Keratinocyte (primary cell): ENCODE measurements around the gene GATA3. TPM values are rescaled to one million over a fixed set of nuclear protein-coding genes. Genes with fewer than 3 reads are reported as not detected.
A peak's percentile ranks its signal among the peaks of the same experiment; 100 is the strongest.

ENCODE experiments used
- DNase-seq: peaks from one replicate; pipeline ENCODE4 v3.0.0-alpha.2; 2011; ENCODE audit warnings: low read depth, missing footprints, low spot score
- FAIRE-seq: peaks from 2 replicates; lab custom pipeline; 2011; peaks lifted over from hg19 to GRCh38; lab: Jason Lieb, UNC
- H2AFZ ChIP-seq: 2 replicates; pipeline ENCODE4 v1.6.0; 2012; ENCODE audit warnings: low read length, control low read depth, inconsistent platforms; ENCODE audit not compliant: control insufficient read depth
- H3K27ac ChIP-seq: 2 replicates; pipeline ENCODE4 v1.5.1; 2011; ENCODE audit warnings: low read length; ENCODE audit not compliant: control insufficient read depth, insufficient read depth
- H3K27me3 ChIP-seq: 3 replicates; pipeline ENCODE4 v1.6.0; 2011; ENCODE audit warnings: low read length; ENCODE audit not compliant: control insufficient read depth, insufficient read depth; ENCODE audit errors: extremely low read depth
- H3K36me3 ChIP-seq, 2 experiments: 2 replicates in 1 of 2; 3 replicates in 1 of 2; pipeline ENCODE4 v1.5.1; 2011; ENCODE audit warnings: low read length in 2 of 2, mild to moderate bottlenecking in 1 of 2; ENCODE audit not compliant: control insufficient read depth in 2 of 2, insufficient read depth in 2 of 2; ENCODE audit errors: extremely low read depth in 1 of 2
- H3K4me1 ChIP-seq: 3 replicates; pipeline ENCODE4 v1.5.1; 2011; ENCODE audit warnings: low read length; ENCODE audit not compliant: control insufficient read depth, insufficient read depth; ENCODE audit errors: extremely low read depth
- H3K4me2 ChIP-seq: 3 replicates; pipeline ENCODE4 v1.6.0; 2011; ENCODE audit warnings: low read depth, low read length; ENCODE audit not compliant: control insufficient read depth, insufficient read depth; ENCODE audit errors: extremely low read depth
- H3K4me3 ChIP-seq, 3 experiments: fragments of 200-600 bp in 1 of 3; sonication (generic) in 1 of 3; 2 replicates in 2 of 3; 3 replicates in 1 of 3; pipeline ENCODE4 v1.5.1; 2011 to 2016; ENCODE audit warnings: low read length in 3 of 3, mild to moderate bottlenecking in 3 of 3, control low read depth in 2 of 3, inconsistent platforms in 1 of 3, low read depth in 1 of 3, mixed read lengths in 1 of 3, mixed run types in 1 of 3, moderate library complexity in 1 of 3; ENCODE audit not compliant: control insufficient read depth in 2 of 3, insufficient read depth in 2 of 3; ENCODE audit errors: extremely low read depth in 1 of 3
- H3K79me2 ChIP-seq: 2 replicates; pipeline ENCODE4 v1.6.0; 2012; ENCODE audit warnings: low read length; ENCODE audit not compliant: control insufficient read depth, insufficient read depth
- H3K9ac ChIP-seq: 3 replicates; pipeline ENCODE4 v1.6.0; 2011; ENCODE audit warnings: low read length; ENCODE audit not compliant: control insufficient read depth, insufficient read depth; ENCODE audit errors: extremely low read depth
- H3K9me1 ChIP-seq: 3 replicates; pipeline ENCODE4 v1.6.0; 2011; ENCODE audit warnings: low read length; ENCODE audit not compliant: control insufficient read depth, insufficient read depth; ENCODE audit errors: extremely low read depth
- H3K9me3 ChIP-seq: 2 replicates; pipeline ENCODE4 v1.5.1; 2012; ENCODE audit warnings: low read depth, low read length; ENCODE audit not compliant: control insufficient read depth
- H4K20me1 ChIP-seq: 3 replicates; pipeline ENCODE4 v1.6.0; 2011; ENCODE audit warnings: low read length; ENCODE audit not compliant: control insufficient read depth, insufficient read depth; ENCODE audit errors: extremely low read depth
- EZH2 ChIP-seq: IDR thresholded peaks from one replicate; pipeline ENCODE4 v1.6.1; 2012; ENCODE audit warnings: inconsistent platforms, mild to moderate bottlenecking, low read length, moderate library complexity
- dilution Hi-C: fragments of 300-500 bp; cut with MboI; formaldehyde crosslinking; loops from one replicate; pipeline ENCODE4 v1.7.0; 2020; ENCODE audit warnings: low sequenced_read_pairs; ENCODE audit not compliant: extremely low pct_ligation_motif_present
- polyA plus RNA-seq, 5 experiments: library from polyadenylated mRNA; depleted of rRNA in 3 of 5; stranded (reverse) in 3 of 5; stranded (forward) in 1 of 5; unstranded in 1 of 5; fragments of >200 nt; gene quantifications; 1 replicate in 1 of 5; 2 replicates in 3 of 5; 3 replicates in 1 of 5; pipeline versions ENCODE4 v1.2.1 to v1.2.3, GENCODE V29; 2011 to 2012; ENCODE audit warnings: missing spikeins in 2 of 5, low read depth in 1 of 5, low replicate concordance in 1 of 5
- TF ChIP-seq, protein P1 (sequence below), 3 experiments: IDR thresholded peaks in 1 of 3; conservative IDR thresholded peaks in 1 of 3; optimal IDR thresholded peaks in 1 of 3; 2 replicates in 2 of 3; 3 replicates in 1 of 3; pipeline versions ENCODE3 to v1.5.1; 2011; ENCODE audit warnings: low read length in 3 of 3, mild to moderate bottlenecking in 3 of 3, moderate library complexity in 2 of 3, control low read depth in 1 of 3, inconsistent platforms in 1 of 3; ENCODE audit not compliant: insufficient read depth in 2 of 3; ENCODE audit errors: extremely low read depth in 1 of 3

Gene GATA3
- polyA plus RNA-seq, 1 donor (not counting 4 experiments of a cell fraction or from before 2014, with no cell fraction given): 4.0 TPM

DNA sequence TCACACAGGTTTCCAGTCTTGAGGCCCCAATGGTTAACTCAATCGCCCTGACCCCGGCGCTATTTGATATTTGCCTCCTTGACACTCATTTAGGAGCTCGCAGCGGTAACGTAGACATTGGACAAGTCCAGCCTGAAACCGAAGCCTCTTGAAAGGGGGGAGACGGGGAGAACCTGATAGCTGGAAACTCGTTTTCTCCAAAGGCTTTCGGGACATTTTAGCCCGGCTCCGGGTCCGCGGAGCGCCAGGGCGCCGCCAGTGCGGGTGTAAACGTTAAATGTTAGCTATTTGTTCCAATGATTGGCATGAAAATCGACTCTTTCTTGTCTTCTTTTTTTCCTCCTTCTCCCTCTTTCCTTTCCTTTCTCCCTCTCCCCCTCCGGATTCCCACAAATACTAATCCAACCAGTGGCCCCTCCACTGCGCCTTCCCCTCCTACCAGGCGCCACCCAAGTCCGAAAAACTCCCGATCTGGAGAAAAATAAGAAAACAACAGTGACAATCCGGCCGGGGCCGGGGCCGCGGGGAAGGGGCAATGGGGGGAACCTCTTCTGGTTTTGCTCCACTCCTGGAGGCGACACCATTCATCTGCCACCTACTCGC, 17.2 kb upstream of the GATA3 start:
- H3K36me3 ChIP-seq: no peaks in the 10 kb centered on the region
- no peak overlapping the region for H3K4me3 ChIP-seq
- no peaks in the 10 kb centered on the region for H4K20me1 ChIP-seq
- no peak overlapping the region for H2AFZ ChIP-seq
- peaks cover 86% of the 10 kb centered on the region for H3K27me3 ChIP-seq
- H3K79me2 ChIP-seq: no peaks in the 10 kb centered on the region
- peak; percentile 89 for TF ChIP-seq EZH2
- TF ChIP-seq, protein P1, sequence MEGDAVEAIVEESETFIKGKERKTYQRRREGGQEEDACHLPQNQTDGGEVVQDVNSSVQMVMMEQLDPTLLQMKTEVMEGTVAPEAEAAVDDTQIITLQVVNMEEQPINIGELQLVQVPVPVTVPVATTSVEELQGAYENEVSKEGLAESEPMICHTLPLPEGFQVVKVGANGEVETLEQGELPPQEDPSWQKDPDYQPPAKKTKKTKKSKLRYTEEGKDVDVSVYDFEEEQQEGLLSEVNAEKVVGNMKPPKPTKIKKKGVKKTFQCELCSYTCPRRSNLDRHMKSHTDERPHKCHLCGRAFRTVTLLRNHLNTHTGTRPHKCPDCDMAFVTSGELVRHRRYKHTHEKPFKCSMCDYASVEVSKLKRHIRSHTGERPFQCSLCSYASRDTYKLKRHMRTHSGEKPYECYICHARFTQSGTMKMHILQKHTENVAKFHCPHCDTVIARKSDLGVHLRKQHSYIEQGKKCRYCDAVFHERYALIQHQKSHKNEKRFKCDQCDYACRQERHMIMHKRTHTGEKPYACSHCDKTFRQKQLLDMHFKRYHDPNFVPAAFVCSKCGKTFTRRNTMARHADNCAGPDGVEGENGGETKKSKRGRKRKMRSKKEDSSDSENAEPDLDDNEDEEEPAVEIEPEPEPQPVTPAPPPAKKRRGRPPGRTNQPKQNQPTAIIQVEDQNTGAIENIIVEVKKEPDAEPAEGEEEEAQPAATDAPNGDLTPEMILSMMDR (optimal IDR thresholded peaks at IDR 0.05 in 1 of 3, IDR thresholded peaks at IDR 0.05 in 1 of 3, conservative IDR thresholded peaks at IDR 0.05 in 1 of 3; ENCODE audit: extremely low read depth in 1 of 3, insufficient read depth in 2 of 3, low read length in 3 of 3): no peak
- H3K9me1 ChIP-seq: no peaks in the 10 kb centered on the region
- H3K4me2 ChIP-seq: peak overlapping the region; percentile 40
- dilution Hi-C loops: no loop called here
- H3K27ac ChIP-seq: no peak overlapping the region
- FAIRE-seq: no peak
- no peak overlapping the region for H3K9ac ChIP-seq
- H3K4me1 ChIP-seq: peaks cover 8% of the 10 kb centered on the region
- no peaks in the 10 kb centered on the region for H3K9me3 ChIP-seq
- no peak for DNase-seq

DNA sequence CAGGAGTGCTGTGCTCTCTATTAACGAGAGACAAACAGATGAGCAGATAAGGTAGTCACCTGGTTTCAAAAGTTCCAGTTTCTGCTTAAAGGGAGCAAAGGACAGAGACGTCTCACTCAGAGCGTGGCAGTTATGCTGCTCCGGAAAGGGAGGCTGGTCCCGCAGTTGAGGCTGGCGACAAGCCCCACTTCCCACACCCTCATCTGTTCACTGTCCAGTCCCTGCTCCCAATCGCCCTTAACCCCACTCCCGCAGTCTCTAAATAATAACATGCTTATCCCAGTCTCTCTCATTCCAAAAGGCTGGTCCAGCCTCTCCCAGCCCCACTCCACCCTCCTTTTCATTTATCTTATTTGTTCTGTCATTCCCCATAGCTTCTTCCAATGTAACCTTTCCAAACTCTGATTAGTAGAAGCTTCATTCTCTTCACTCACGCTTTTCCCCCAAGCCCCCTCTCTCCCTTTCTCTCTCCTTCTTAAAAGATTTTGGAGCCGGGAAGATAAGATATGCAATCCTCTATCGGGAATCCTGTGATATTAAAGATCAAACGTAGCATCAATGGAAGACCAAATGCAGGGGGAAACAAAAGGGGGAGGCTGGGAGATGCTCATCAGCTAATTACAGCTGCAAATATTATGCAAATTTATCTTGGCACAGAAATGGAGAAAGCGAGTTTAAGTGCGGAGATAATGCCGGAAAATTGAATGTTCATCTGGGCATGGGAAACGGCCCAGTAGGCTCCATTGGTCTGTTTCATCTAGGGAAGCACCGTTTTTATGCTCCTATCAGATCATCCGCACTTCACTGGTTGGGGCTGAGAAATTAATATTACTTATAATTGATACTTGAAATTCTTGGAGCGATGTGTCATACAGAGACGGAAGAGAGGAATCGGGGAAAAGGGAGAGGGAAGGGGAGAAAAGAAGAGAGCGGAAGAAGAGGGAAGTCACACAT, 16.3 kb upstream of the GATA3 start:
- no peak for FAIRE-seq
- peak; percentile 62 for TF ChIP-seq EZH2
- TF ChIP-seq, protein P1 (optimal IDR thresholded peaks at IDR 0.05 in 1 of 3, IDR thresholded peaks at IDR 0.05 in 1 of 3, conservative IDR thresholded peaks at IDR 0.05 in 1 of 3; ENCODE audit: extremely low read depth in 1 of 3, insufficient read depth in 2 of 3, low read length in 3 of 3): no peak
- Histone ChIP-seq H2AFZ (no peak overlapping the region), H3K79me2 (no peaks in the 10 kb centered on the region), H3K27me3 (peaks cover 94% of the 10 kb centered on the region), H3K4me2 (no peak overlapping the region), H3K9ac (no peak overlapping the region), H3K9me3 (no peaks in the 10 kb centered on the region), H3K36me3 (no peaks in the 10 kb centered on the region), H4K20me1 (no peaks in the 10 kb centered on the region), H3K4me3 (no peak overlapping the region), H3K4me1 (peaks cover 8% of the 10 kb centered on the region), H3K9me1 (no peaks in the 10 kb centered on the region), H3K27ac (no peak overlapping the region)
- dilution Hi-C loops: no loop called here
- DNase-seq: no peak
